ENCODE measurements around the gene ETV3. TPM values are rescaled to one million over a fixed set of nuclear protein-coding genes. Genes with fewer than 3 reads are reported as not detected.

Gene ETV3
- total and polyA plus RNA-seq, 2 of the 13 experiments (the other 11 are each of a cell fraction or from before 2014, with no cell fraction given) = 4.2 to 5.8 TPM

DNA sequence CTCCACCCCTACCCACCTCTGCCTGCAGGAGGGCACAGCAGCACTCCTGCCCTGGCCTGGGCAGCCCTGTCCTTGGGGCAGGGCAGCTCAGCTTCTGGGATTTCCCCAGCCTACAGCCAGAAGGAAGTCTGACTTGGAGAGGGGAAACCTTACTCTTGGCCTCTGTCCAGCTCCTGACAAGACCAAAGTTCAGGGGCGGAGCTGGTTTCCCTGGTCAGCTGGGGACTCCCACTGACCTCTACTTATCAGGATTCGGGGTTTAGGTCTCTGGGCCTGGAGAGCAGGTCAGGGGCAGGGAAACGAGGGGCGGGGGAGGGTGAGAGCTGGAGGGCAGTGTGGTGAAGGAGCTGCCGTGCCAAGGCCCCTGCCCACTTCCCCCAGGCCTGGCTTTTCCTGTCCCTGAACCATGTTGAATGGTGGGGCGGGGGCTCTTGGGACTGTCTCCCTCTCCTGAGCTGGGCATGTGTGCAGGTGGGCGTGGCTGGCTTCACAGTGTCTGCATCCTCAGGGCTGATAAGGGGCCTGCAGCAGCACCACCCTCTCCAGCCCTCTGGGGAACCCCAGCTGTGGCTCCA, 16.8 kb upstream of the ETV3 start (continued):
- TF ChIP-seq TAF15 (IDR thresholded peaks at IDR 0.05; ENCODE audit: low read depth, low read length, poor library complexity, severe bottlenecking) (no peak), ZNF451 (CRISPR knock-in tag; IDR thresholded peaks at IDR 0.05) (0 out of 2 replicates have a peak, but pooled peaks have one; percentile 30), ZNF205 (CRISPR knock-in tag; IDR thresholded peaks at IDR 0.05) (0 out of 2 replicates have a peak, but pooled peaks have one; percentile 31), PCBP2 (optimal IDR thresholded peaks at IDR 0.05; ENCODE audit: low read depth, low read length, poor library complexity, severe bottlenecking) (no peak), ZNF296 (CRISPR knock-in tag; conservative IDR thresholded peaks at IDR 0.05) (peak; percentile 72; the same call in 1 of the 2 replicates), POLR2A (IDR thresholded peaks at IDR 0.05; ENCODE audit: insufficient read depth in 1 of 2, low read depth in 2 of 2, low read length in 2 of 2) (no peak), NFKB2 (CRISPR knock-in tag; IDR thresholded peaks at IDR 0.05; ENCODE audit: borderline replicate concordance) (no peak), ZNF703 (CRISPR knock-in tag; IDR thresholded peaks at IDR 0.05; ENCODE audit: borderline replicate concordance) (no peak), GTF2F1 (IDR thresholded peaks at IDR 0.05; ENCODE audit: low read length) (no peak), PLRG1 (conservative IDR thresholded peaks at IDR 0.05) (no peak), ZKSCAN5 (CRISPR knock-in tag; IDR thresholded peaks at IDR 0.05) (no peak), SP5 (CRISPR knock-in tag; IDR thresholded peaks at IDR 0.05; ENCODE audit: borderline replicate concordance, low read depth) (peak; percentile 61; the same call in 1 of the 2 replicates), KAT8 (CRISPR knock-in tag; IDR thresholded peaks at IDR 0.05) (no peak), GABPA (IDR thresholded peaks at IDR 0.05; ENCODE audit: low read depth, low read length) (no peak), GABPA (CRISPR knock-in tag; IDR thresholded peaks at IDR 0.05; ENCODE audit: low read depth) (peak; percentile 43; the same call in 1 of the 2 replicates), ZFX (CRISPR knock-in tag; IDR thresholded peaks at IDR 0.05; ENCODE audit: low read depth) (no peak), ZNF563 (CRISPR knock-in tag; IDR thresholded peaks at IDR 0.05) (no peak), ZNF652 (CRISPR knock-in tag; IDR thresholded peaks at IDR 0.05; ENCODE audit: borderline replicate concordance, low read depth) (no peak), CAMTA2 (CRISPR knock-in tag; IDR thresholded peaks at IDR 0.05; ENCODE audit: borderline replicate concordance) (no peak), HOXA7 (CRISPR knock-in tag; IDR thresholded peaks at IDR 0.05) (no peak), ZNF772 (CRISPR knock-in tag; IDR thresholded peaks at IDR 0.05) (no peak)
- TF ChIP-seq, protein P1, sequence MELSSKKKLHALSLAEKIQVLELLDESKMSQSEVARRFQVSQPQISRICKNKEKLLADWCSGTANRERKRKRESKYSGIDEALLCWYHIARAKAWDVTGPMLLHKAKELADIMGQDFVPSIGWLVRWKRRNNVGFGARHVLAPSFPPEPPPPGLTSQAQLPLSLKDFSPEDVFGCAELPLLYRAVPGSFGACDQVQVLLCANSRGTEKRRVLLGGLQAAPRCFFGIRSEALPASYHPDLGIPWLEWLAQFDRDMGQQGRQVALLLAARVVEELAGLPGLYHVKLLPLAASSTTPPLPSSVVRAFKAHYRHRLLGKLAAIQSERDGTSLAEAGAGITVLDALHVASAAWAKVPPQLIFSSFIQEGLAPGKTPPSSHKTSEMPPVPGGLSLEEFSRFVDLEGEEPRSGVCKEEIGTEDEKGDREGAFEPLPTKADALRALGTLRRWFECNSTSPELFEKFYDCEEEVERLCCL (CRISPR knock-in tag; IDR thresholded peaks at IDR 0.05; ENCODE audit: borderline replicate concordance) = no peak
- TF ChIP-seq, protein P2, sequence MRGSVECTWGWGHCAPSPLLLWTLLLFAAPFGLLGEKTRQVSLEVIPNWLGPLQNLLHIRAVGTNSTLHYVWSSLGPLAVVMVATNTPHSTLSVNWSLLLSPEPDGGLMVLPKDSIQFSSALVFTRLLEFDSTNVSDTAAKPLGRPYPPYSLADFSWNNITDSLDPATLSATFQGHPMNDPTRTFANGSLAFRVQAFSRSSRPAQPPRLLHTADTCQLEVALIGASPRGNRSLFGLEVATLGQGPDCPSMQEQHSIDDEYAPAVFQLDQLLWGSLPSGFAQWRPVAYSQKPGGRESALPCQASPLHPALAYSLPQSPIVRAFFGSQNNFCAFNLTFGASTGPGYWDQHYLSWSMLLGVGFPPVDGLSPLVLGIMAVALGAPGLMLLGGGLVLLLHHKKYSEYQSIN (CRISPR knock-in tag; IDR thresholded peaks at IDR 0.05; ENCODE audit: borderline replicate concordance) = no peak
- TF ChIP-seq, protein P3, sequence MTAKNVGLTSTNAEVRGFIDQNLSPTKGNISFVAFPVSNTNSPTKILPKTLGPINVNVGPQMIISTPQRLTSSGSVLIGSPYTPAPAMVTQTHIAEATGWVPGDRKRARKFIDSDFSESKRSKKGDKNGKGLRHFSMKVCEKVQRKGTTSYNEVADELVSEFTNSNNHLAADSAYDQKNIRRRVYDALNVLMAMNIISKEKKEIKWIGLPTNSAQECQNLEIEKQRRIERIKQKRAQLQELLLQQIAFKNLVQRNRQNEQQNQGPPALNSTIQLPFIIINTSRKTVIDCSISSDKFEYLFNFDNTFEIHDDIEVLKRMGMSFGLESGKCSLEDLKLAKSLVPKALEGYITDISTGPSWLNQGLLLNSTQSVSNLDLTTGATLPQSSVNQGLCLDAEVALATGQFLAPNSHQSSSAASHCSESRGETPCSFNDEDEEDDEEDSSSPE (CRISPR knock-in tag; IDR thresholded peaks at IDR 0.05) = no peak
- TF ChIP-seq, protein P4, sequence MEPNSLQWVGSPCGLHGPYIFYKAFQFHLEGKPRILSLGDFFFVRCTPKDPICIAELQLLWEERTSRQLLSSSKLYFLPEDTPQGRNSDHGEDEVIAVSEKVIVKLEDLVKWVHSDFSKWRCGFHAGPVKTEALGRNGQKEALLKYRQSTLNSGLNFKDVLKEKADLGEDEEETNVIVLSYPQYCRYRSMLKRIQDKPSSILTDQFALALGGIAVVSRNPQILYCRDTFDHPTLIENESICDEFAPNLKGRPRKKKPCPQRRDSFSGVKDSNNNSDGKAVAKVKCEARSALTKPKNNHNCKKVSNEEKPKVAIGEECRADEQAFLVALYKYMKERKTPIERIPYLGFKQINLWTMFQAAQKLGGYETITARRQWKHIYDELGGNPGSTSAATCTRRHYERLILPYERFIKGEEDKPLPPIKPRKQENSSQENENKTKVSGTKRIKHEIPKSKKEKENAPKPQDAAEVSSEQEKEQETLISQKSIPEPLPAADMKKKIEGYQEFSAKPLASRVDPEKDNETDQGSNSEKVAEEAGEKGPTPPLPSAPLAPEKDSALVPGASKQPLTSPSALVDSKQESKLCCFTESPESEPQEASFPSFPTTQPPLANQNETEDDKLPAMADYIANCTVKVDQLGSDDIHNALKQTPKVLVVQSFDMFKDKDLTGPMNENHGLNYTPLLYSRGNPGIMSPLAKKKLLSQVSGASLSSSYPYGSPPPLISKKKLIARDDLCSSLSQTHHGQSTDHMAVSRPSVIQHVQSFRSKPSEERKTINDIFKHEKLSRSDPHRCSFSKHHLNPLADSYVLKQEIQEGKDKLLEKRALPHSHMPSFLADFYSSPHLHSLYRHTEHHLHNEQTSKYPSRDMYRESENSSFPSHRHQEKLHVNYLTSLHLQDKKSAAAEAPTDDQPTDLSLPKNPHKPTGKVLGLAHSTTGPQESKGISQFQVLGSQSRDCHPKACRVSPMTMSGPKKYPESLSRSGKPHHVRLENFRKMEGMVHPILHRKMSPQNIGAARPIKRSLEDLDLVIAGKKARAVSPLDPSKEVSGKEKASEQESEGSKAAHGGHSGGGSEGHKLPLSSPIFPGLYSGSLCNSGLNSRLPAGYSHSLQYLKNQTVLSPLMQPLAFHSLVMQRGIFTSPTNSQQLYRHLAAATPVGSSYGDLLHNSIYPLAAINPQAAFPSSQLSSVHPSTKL (CRISPR knock-in tag; IDR thresholded peaks at IDR 0.05) = peak; percentile 50; the same call in 1 of the 2 replicates
